ENCODE results near the gene CRNKL1. TPM values are rescaled to one million over a fixed set of nuclear protein-coding genes. Genes with fewer than 3 reads are reported as not detected.

Gene CRNKL1
- total RNA-seq, 2 experiments from 2014 or later: 13.9 to 20.0 TPM

DNA sequence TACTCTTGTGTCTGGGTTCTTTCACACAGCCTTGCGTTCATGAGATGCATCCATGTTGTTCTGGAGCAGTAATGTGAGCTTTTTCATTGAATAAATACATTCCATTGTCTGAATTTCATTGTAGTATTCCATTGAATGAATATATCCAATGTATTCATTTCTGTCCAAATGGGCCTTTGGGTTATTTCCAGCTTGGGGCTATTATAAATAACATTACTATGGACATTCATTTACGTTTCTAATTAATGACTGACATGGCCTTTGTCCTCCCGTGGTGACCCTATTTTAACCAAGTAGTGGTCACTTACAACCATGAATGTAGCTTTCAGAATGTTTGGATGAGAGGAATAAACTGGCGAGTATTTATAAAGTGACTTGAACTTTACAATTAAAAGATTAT, 65.2 kb downstream of the CRNKL1 start:
- Histone ChIP-seq H3K9me2 (ENCODE audit: insufficient read depth, low read length) (no peaks in the 10 kb centered on the region), H3K27ac (ENCODE audit: low read depth, low read length, poor library complexity, severe bottlenecking) (no peak overlapping the region), H3K4me2 (ENCODE audit: low read length) (no peak overlapping the region), H3K79me2 (ENCODE audit: insufficient read depth, low read depth, low read length) (no peaks in the 10 kb centered on the region), H4K20me1 (ENCODE audit: insufficient read depth, low read length) (no peaks in the 10 kb centered on the region), H3K4me1 (ENCODE audit: insufficient read depth, low read length, poor library complexity, severe bottlenecking) (no peaks in the 10 kb centered on the region), H2AFZ (ENCODE audit: low read length) (no peak overlapping the region), H3K9me3 (ENCODE audit: low read length) (no peaks in the 10 kb centered on the region), H3K36me3 (ENCODE audit: insufficient read depth, low read length) (no peaks in the 10 kb centered on the region), H3K4me3 (ENCODE audit: low read depth, low read length, poor library complexity, severe bottlenecking) (no peak overlapping the region)
- no peak for DNase-seq (ENCODE audit: low spot score)
- ChIA-PET CTCF (ENCODE audit: unreplicated experiment) (interaction anchor here (0.6 kb wide), 1 partner anchor 66 kb away, joined by 3 read pairs; no protein-coding TSS in a partner anchor), POLR2A (interaction anchor here (0.6 kb wide), 1 partner anchor 118 kb away, joined by 3 read pairs; no protein-coding TSS in a partner anchor)
- no TSS peak for BruUV-seq (replicated peaks)
- TF ChIP-seq CTCF (conservative IDR thresholded peaks at IDR 0.05; ENCODE audit: low read length): no peak
- no peak for TF ChIP-seq EZH2phosphoT487 (IDR thresholded peaks at IDR 0.05; ENCODE audit: borderline replicate concordance, low read depth, low read length)
- intact Hi-C loops (cut with micrococcal nuclease; ENCODE audit: unreplicated experiment): no loop called here

GRCh38 chr20:19986419-19986818, 65.8 kb downstream of the CRNKL1 start:
- no peak overlapping the region for H3K4me2 ChIP-seq (ENCODE audit: low read length)
- TF ChIP-seq CTCF (conservative IDR thresholded peaks at IDR 0.05; ENCODE audit: low read length): no peak
- TF ChIP-seq EZH2phosphoT487 (IDR thresholded peaks at IDR 0.05; ENCODE audit: borderline replicate concordance, low read depth, low read length): no peak
- no peak overlapping the region for H2AFZ ChIP-seq (ENCODE audit: low read length)
- no peak overlapping the region for H3K27ac ChIP-seq (ENCODE audit: low read depth, low read length, poor library complexity, severe bottlenecking)
- ChIA-PET POLR2A (no interaction called here), CTCF (ENCODE audit: unreplicated experiment) (no interaction called here)
- no peaks in the 10 kb centered on the region for H4K20me1 ChIP-seq (ENCODE audit: insufficient read depth, low read length)
- DNase-seq (ENCODE audit: low spot score): no peak
- H3K79me2 ChIP-seq (ENCODE audit: insufficient read depth, low read depth, low read length): no peaks in the 10 kb centered on the region
- no peaks in the 10 kb centered on the region for H3K4me1 ChIP-seq (ENCODE audit: insufficient read depth, low read length, poor library complexity, severe bottlenecking)
- BruUV-seq (replicated peaks): no TSS peak
- H3K4me3 ChIP-seq (ENCODE audit: low read depth, low read length, poor library complexity, severe bottlenecking): no peak overlapping the region
- H3K9me2 ChIP-seq (ENCODE audit: insufficient read depth, low read length): no peaks in the 10 kb centered on the region
- H3K9me3 ChIP-seq (ENCODE audit: low read length): no peaks in the 10 kb centered on the region
- intact Hi-C loops (cut with micrococcal nuclease; ENCODE audit: unreplicated experiment): no loop called here
- no peaks in the 10 kb centered on the region for H3K36me3 ChIP-seq (ENCODE audit: insufficient read depth, low read length)

Other genes starting within 250 kb of the CRNKL1 start
- 37.5 and 44.6 TPM in 2 replicates for gene NAA20, start 35.1 kb downstream of the CRNKL1 start, total RNA-seq (2014; rRNA removed; shearing (Covaris generic))
- gene NAA20, start 35.1 kb downstream of the CRNKL1 start, total RNA-seq (2022): 59.9 and 62.4 TPM in 2 replicates
- 0.06 TPM in 1 of 2 replicates, not detected in the other for gene CFAP61, start 66 bp upstream of the CRNKL1 start, total RNA-seq (2014; rRNA removed; shearing (Covaris generic))
- gene CFAP61, start 66 bp upstream of the CRNKL1 start, total RNA-seq (2022): not detected in 2 replicates